ENCODE data around the gene PTAFR.

DNA sequence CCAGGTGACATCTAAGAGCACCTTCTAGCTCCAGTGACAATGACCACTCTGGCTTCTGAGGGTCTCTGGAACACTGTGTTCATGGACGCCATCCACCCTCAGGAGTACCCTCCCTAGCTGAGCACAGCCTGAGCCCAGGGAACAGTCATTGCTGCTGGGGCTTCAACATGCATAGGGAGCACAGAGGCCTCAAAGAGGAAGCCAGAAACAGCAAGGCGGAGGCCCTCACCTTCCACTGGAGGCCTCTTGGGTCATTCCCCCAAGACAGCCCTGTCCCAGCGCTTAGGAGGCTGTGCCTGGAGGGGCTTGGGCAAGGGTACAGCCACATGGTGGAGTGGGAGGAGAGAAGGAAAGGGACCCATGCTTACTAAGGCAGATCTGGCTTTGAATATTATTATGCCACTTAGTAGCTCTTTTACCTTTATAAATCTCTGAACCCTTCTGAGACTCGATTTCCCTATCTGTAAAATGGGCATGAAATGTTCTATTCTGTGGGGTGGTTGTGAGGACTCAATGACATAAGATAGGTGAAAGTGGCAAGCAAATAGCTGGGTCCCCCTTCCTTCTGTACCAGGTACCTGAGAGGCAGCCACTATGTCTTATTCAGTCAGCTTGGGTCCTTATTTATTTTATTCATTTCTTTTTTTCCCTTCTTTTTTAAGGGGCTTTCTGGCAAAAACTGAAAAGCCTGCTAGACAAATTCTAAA, 32.8 kb downstream of the PTAFR start:
- TF ChIP-seq CTCF (IDR thresholded peaks at IDR 0.05) (no peak), POLR2AphosphoS5 (IDR thresholded peaks at IDR 0.05) (no peak), POLR2A (IDR thresholded peaks at IDR 0.05) (no peak)
